Measurements from ENCODE around the gene DHX9.

Gene DHX9

DNA sequence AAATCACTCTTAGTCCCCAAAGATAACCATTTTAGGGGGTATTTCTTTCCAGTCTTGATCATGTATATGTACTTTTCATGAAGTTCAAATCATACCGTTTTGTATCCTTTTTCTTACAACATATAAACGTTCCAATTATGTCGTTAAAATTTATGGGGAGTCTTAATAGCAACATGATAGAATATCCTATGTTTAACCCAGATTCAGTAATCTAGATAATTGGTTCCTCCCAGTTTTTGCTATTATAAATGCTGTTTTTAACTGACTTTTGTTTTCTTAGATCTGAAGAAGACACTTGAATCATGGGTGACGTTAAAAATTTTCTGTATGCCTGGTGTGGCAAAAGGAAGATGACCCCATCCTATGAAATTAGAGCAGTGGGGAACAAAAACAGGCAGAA is 3.1 kb downstream of the DHX9 start:
- no peak overlapping the region for H3K27ac ChIP-seq

DNA sequence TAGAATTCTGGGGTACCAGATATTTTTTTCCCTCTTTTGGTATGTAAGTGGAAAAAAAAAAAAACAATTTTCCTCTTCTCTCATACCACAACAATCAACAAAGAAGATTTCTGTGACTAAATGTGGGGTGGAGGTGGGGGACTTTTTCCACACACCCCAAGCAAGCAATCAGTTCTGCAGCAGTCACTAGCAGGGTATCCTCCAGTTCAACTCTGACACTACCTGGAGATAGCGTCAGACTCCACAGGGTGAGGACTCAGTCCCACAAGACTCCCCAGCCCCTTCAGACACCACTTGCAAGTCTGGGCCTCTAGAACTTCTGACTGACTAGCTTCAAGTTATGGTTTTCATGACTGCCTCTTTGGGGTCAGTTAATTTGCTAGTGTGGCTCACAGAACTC is 6.2 kb downstream of the DHX9 start:
- TF ChIP-seq ZFX (IDR thresholded peaks at IDR 0.05): no peak
- TF ChIP-seq, protein P1, sequence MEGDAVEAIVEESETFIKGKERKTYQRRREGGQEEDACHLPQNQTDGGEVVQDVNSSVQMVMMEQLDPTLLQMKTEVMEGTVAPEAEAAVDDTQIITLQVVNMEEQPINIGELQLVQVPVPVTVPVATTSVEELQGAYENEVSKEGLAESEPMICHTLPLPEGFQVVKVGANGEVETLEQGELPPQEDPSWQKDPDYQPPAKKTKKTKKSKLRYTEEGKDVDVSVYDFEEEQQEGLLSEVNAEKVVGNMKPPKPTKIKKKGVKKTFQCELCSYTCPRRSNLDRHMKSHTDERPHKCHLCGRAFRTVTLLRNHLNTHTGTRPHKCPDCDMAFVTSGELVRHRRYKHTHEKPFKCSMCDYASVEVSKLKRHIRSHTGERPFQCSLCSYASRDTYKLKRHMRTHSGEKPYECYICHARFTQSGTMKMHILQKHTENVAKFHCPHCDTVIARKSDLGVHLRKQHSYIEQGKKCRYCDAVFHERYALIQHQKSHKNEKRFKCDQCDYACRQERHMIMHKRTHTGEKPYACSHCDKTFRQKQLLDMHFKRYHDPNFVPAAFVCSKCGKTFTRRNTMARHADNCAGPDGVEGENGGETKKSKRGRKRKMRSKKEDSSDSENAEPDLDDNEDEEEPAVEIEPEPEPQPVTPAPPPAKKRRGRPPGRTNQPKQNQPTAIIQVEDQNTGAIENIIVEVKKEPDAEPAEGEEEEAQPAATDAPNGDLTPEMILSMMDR (conservative IDR thresholded peaks at IDR 0.05): no peak
- no peak overlapping the region for H3K27ac ChIP-seq

More for the DNA sequence above, 3.1 kb downstream of the DHX9 start:
- TF ChIP-seq ZFX (IDR thresholded peaks at IDR 0.05): no peak
- TF ChIP-seq, protein P1 (conservative IDR thresholded peaks at IDR 0.05): no peak

DNA sequence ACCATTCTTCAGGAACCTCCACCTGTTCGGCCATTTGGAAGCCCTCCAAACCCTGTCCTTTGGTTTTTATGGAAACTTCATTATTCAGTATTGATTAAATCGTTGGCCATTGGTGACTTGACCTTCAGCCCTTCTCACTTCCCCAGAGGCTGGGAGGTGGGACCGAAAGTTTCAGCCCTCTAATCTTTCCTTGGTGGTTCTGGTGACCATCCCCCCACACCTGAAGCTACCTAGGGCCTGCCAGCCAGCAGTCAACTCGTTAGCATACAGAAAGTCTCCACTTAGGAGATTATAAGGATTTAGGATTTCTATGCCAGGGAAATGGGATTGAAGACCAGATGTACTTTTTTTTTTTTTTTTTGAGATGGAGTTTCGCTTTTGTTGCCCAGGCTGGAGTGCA is 6.7 kb downstream of the DHX9 start:
- no peak overlapping the region for H3K27ac ChIP-seq
- TF ChIP-seq, protein P1 (conservative IDR thresholded peaks at IDR 0.05): no peak
- no peak for TF ChIP-seq ZFX (IDR thresholded peaks at IDR 0.05)

DNA sequence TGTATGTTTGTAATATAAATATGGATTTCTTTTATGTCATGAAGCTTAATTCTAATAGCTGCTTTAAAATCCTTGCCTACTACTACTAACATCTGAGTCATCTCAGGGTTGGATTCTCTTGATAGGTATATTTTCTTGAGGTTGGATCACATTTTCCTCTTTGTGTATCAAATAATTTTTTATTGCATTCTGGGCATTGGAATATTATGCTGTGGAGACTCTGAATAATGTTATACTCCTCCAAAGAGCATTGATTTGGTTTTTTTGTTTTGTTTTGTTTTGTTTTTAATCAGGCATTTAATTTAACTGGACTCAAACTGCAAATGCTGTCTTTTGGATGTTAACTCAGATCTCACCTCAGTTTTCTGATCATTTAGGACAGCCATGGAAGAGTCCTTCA is 8.0 kb downstream of the DHX9 start:
- H3K27ac ChIP-seq: no peak overlapping the region
- TF ChIP-seq, protein P1 (conservative IDR thresholded peaks at IDR 0.05): no peak
- TF ChIP-seq ZFX (IDR thresholded peaks at IDR 0.05): no peak

DNA sequence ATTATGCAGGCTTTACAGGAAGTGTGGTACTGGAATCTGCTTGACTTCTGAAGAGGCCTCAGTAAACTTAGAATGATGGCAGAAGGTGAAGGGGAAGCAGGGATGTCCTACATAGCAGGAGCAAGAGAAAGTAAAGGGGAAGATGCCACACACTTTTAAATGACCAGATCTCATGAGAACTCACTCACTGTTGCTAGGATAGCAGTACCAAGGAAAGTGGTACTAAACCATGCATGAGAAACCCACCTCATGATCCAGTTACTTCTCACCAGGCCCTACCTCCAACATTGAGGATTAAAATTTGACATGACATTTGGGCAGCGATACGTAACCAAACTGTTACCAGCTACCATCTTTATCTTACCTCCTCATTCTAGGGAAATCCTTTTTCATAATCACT is 9.6 kb downstream of the DHX9 start:
- TF ChIP-seq ZFX (IDR thresholded peaks at IDR 0.05): no peak
- TF ChIP-seq, protein P1 (conservative IDR thresholded peaks at IDR 0.05): no peak
- H3K27ac ChIP-seq: no peak overlapping the region

DNA sequence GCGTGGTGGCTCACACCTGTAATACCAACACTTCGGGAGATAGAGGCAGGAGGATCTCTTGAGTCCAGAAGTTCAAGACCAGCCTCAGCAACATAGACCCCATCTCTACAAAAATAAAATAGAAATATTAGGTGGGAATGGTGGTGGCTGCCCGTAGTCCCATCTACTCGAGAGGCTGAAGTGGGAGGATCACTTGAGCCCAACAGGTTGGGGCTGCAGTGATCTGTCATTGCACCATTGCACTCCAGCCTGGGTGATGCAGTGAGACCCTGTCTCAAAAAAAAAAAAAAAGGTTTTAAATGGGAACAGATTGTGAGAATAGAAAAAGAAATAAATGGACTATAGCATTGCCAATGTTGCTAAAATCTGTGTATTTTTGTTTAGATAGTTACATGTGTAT is 11.2 kb downstream of the DHX9 start:
- TF ChIP-seq, protein P1 (conservative IDR thresholded peaks at IDR 0.05): no peak
- no peak for TF ChIP-seq ZFX (IDR thresholded peaks at IDR 0.05)
- H3K27ac ChIP-seq: no peak overlapping the region

DNA sequence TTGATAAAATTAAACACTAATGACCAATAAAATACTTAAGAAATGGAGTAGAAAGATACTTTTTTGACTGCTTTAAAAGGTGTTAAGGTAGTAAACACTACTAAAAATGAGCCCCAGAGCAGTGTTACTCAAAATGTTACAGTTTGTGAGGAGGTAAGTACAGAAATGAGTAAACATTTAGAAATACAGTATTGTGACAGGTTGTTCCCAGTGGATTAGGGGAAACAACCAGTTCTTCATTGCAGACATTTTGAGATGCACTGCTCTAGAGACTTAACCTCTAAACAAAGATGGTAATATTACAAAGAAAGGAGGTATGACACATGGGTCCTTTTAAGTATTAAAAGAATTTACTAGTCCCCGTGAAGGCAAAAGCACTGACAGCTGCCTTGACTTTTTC is 12.7 kb downstream of the DHX9 start:
- TF ChIP-seq, protein P1 (conservative IDR thresholded peaks at IDR 0.05): no peak
- no peak for TF ChIP-seq ZFX (IDR thresholded peaks at IDR 0.05)
- H3K27ac ChIP-seq: no peak overlapping the region
